Testis (tissue), 2 donors: ENCODE results near the gene DPH7.

Source experiments
- POLR2A ChIP-seq: fragments of 450-650 bp; IDR thresholded peaks from one replicate; pipeline ENCODE4 v1.6.1; 2017; ENCODE audit warnings: antibody characterized with exemption, mild to moderate bottlenecking, moderate library complexity
- TF ChIP-seq, protein P1 (sequence below), 3 experiments: fragments of 450-650 bp in 2 of 3; fragments of 200-600 bp in 1 of 3; sonication (generic) in 1 of 3; IDR thresholded peaks; one replicate each; pipeline ENCODE4 v1.5.1; 2016 to 2019; ENCODE audit warnings: antibody characterized with exemption in 3 of 3, mild to moderate bottlenecking in 2 of 3, moderate library complexity in 1 of 3

DNA sequence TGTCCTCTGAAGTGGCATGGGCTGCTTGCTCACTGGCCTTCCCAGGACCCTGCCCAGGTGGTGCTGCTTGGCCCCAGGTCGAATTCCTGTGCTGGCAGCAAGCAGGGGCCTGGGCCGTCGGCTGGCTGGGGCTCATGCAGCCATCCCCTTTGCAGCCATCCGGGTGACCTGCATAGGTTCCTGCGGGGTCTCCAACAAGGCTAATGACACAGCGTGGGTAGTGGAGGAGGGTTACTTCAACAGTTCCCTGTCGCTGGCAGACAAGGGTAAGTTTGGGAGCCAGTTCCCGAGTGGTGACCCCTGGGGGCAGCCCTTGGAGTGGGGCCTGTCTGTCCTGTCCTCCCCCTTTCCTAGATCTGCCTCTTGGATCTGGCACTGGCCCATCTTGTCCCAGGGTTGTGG lies 34.0 kb upstream of the DPH7 start:
- TF ChIP-seq, protein P1, sequence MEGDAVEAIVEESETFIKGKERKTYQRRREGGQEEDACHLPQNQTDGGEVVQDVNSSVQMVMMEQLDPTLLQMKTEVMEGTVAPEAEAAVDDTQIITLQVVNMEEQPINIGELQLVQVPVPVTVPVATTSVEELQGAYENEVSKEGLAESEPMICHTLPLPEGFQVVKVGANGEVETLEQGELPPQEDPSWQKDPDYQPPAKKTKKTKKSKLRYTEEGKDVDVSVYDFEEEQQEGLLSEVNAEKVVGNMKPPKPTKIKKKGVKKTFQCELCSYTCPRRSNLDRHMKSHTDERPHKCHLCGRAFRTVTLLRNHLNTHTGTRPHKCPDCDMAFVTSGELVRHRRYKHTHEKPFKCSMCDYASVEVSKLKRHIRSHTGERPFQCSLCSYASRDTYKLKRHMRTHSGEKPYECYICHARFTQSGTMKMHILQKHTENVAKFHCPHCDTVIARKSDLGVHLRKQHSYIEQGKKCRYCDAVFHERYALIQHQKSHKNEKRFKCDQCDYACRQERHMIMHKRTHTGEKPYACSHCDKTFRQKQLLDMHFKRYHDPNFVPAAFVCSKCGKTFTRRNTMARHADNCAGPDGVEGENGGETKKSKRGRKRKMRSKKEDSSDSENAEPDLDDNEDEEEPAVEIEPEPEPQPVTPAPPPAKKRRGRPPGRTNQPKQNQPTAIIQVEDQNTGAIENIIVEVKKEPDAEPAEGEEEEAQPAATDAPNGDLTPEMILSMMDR (IDR thresholded peaks at IDR 0.05) = no peak
- no peak for TF ChIP-seq POLR2A
